ENCODE data around the gene SH3GL2.

DNA sequence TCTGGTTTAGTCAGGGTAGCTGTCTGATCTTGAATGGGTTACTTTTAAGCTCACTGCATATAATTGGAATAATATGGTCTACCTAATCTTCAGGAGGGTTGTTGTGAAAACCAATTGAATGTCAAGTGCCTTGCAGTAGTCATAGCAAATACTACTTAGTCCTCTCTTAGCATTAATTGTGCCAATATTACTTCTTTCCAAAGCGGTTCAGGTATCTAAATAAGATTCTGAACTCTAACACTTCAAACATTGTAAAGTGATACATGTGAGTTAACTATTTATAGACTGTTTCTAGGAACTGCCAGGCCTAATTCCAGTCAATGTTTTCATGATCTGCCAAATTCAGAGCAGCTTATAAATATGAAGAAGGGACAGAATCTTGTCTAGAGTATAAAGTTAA lies 140.2 kb downstream of the SH3GL2 start:
- TF ChIP-seq, protein P1, sequence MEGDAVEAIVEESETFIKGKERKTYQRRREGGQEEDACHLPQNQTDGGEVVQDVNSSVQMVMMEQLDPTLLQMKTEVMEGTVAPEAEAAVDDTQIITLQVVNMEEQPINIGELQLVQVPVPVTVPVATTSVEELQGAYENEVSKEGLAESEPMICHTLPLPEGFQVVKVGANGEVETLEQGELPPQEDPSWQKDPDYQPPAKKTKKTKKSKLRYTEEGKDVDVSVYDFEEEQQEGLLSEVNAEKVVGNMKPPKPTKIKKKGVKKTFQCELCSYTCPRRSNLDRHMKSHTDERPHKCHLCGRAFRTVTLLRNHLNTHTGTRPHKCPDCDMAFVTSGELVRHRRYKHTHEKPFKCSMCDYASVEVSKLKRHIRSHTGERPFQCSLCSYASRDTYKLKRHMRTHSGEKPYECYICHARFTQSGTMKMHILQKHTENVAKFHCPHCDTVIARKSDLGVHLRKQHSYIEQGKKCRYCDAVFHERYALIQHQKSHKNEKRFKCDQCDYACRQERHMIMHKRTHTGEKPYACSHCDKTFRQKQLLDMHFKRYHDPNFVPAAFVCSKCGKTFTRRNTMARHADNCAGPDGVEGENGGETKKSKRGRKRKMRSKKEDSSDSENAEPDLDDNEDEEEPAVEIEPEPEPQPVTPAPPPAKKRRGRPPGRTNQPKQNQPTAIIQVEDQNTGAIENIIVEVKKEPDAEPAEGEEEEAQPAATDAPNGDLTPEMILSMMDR (IDR thresholded peaks at IDR 0.05) = no peak
- no peak for TF ChIP-seq POLR2A (IDR thresholded peaks at IDR 0.05)

All from Peyer's patch (tissue), 4 donors.